ENCODE results near the gene PIGA.
A peak's percentile ranks its signal among the peaks of the same experiment; 100 is the strongest.
"Not testable (repeated sequence)": the region's sequence is repeated elsewhere in the genome, so short reads cannot be mapped to it uniquely, and the experiment has no call there.

PIGA gene

GRCh38 chrX:15310117-15310516, 25.2 kb downstream of the PIGA start:
- no peak for TF ChIP-seq CTCF (IDR thresholded peaks at IDR 0.05)
- no peak for DNase-seq (ENCODE audit: low spot score)
- peak overlapping the region; percentile 37 to 58 for H3K27ac ChIP-seq
- no peak overlapping the region for H3K4me3 ChIP-seq

DNA sequence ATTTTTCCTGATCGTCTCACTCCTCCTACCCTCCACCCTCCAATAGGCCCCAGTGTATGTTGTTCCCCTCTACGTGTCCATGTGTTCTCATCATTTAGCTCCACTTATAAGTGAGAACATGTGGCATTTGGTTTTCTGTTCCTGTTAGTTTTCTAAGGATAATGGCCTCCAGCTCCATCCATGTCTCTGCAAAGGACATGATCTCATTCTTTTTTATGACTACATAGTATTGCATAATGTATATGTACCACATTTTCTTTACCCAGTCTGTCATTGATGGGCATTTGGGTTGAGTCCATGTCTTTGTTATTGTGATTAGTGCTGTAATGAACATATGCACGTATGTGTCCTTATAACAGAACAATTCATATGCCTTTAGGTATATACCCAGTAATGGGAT, 29.4 kb downstream of the PIGA start:
- not testable (repeated sequence) for H3K27ac ChIP-seq; H3K4me3 ChIP-seq; DNase-seq (ENCODE audit: low spot score)

GRCh38 chrX:15301924-15302323, 33.4 kb downstream of the PIGA start:
- Histone ChIP-seq H3K4me3 (no peak overlapping the region), H3K27ac (no peak overlapping the region)
- no peak for DNase-seq (ENCODE audit: low spot score)
- no peak for TF ChIP-seq CTCF (IDR thresholded peaks at IDR 0.05)

DNA sequence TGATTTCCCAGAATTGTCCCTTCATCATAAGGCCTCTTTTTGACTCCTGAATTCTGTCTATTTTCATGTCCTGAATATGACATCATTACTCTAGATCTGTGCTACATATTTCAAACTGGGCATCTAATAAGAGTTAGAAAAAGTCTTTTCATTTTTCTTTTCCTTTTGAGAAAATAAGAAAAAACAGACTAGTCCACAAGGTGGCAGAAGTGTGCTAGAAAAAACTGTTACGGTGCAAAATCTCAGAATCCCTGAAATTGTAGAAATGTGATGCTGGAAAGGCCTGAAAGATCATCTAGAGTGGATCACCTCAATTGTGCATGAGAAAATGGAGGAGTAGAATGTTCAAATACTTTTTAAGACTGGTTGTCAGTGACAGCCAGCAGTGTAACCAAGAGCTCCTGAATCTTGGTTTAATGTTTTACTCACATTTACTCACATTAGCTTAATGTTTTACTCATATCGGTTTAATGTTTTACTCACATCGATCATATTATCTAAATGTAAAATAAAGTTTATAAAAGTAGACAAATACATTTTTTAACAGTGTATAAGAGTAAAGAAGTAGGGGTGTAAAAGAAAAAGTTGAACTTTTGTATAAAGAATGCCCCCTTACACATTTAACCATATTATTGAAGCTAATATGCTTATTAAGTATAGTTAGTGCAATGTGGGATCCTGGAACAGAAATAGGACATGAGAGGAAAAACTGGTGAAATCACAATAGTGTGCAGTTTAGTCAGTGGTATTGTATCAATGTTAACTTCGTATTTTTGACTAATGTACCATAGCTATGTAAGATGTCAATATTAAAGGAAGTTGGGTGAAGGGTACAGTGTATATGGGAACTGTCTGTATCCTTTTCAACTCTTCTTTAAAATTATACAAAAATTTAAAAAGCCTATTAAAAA, 35.1 kb downstream of the PIGA start:
- no peak overlapping the region for H3K4me3 ChIP-seq
- no peak for TF ChIP-seq CTCF (IDR thresholded peaks at IDR 0.05)
- DNase-seq (ENCODE audit: low spot score): no peak
- H3K27ac ChIP-seq: peak overlapping the region in 1 of 2 donors; percentile 3

- no peak for TF ChIP-seq CTCF (IDR thresholded peaks at IDR 0.05)
- Histone ChIP-seq H3K4me3 (peak overlapping the region; percentile 36), H3K27ac (peak overlapping the region in 1 of 2 donors; percentile 75)
- DNase-seq (ENCODE audit: low spot score): no peak
Observed at GRCh38 chrX:15298780-15299179, 36.5 kb downstream of the PIGA start.

GRCh38 chrX:15298201-15298600, 37.1 kb downstream of the PIGA start:
- peak overlapping the region; percentile 36 for H3K4me3 ChIP-seq

DNA sequence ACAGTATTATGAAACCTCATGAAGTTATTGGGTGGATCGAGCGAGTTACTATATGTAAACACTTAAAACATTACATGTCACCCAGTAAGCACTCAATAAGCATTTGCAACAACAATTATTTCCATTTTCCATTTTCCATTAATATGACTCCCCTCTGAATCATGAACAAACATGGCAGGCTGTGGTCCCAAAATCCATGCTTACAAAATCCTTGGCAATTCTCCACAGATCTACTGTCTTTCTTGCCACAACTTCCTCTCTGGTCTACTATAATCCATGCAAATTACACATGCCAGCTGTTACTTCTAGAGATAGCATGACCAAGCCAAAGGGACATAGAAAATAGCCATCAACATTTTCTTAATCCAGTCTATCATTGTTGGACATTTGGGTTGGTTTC, 41.9 kb downstream of the PIGA start:
- no peak for TF ChIP-seq CTCF (IDR thresholded peaks at IDR 0.05)
- Histone ChIP-seq H3K27ac (no peak overlapping the region), H3K4me3 (no peak overlapping the region)
- DNase-seq (ENCODE audit: low spot score): no peak

More at GRCh38 chrX:15298201-15298600, 37.1 kb downstream of the PIGA start:
- no peak for DNase-seq (ENCODE audit: low spot score)
- H3K27ac ChIP-seq: peak overlapping the region in 1 of 2 donors; percentile 75
- no peak for TF ChIP-seq CTCF (IDR thresholded peaks at IDR 0.05)
